GM21526 (cell line): ENCODE measurements around the gene FKBP7.
"Not testable (repeated sequence)": the region's sequence is repeated elsewhere in the genome, so short reads cannot be mapped to it uniquely, and the experiment has no call there.

ENCODE experiments used
- ATAC-seq: cut with Tn5 transposase; IDR thresholded peaks from one replicate; pipeline ENCODE4 v1.9.1; 2021; ENCODE audit warnings: moderate library complexity; ENCODE audit not compliant: unreplicated experiment, low FRiP score

FKBP7 gene

GRCh38 chr2:178491612-178492011 lies 13.2 kb upstream of the FKBP7 start:
- ATAC-seq, result no peak

- ATAC-seq, result no peak
Observed at GRCh38 chr2:178485356-178485755, 7.0 kb upstream of the FKBP7 start.

- no peak for ATAC-seq
Observed at GRCh38 chr2:178484245-178485041, 6.0 kb upstream of the FKBP7 start.

GRCh38 chr2:178482437-178482836 lies 4.0 kb upstream of the FKBP7 start:
- ATAC-seq, result peak; percentile 33

GRCh38 chr2:178480227-178481181 lies 2.1 kb upstream of the FKBP7 start, which contains the start of gene PLEKHA3:
Gene PLEKHA3 (plus strand): TSS chr2:178480457. CDS start chr2:178480870, 413 bp downstream.
- ATAC-seq, result peak; percentile 69

GRCh38 chr2:178479758-178480226 lies 1.4 kb upstream of the FKBP7 start:
- no peak for ATAC-seq

GRCh38 chr2:178479275-178479616 lies 846 bp upstream of the FKBP7 start:
- ATAC-seq, result no peak

GRCh38 chr2:178478130-178478438 lies 316 bp downstream of the FKBP7 start:
- no peak for ATAC-seq

- no peak for ATAC-seq
Observed at GRCh38 chr2:178477443-178478129, 814 bp downstream of the FKBP7 start.

GRCh38 chr2:178476477-178476876 lies 1.9 kb downstream of the FKBP7 start:
- ATAC-seq, result no peak

GRCh38 chr2:178474560-178474959 lies 3.8 kb downstream of the FKBP7 start:
- no peak for ATAC-seq

GRCh38 chr2:178473931-178474330 lies 4.5 kb downstream of the FKBP7 start:
- ATAC-seq, result no peak

- ATAC-seq, result no peak
Observed at GRCh38 chr2:178473373-178473772, 5.0 kb downstream of the FKBP7 start.

- not testable (repeated sequence) for ATAC-seq
Observed at GRCh38 chr2:178471313-178471712, 7.1 kb downstream of the FKBP7 start.

- no peak for ATAC-seq
Observed at GRCh38 chr2:178469219-178469849, 9.1 kb downstream of the FKBP7 start.

GRCh38 chr2:178457390-178457886 lies 21.0 kb downstream of the FKBP7 start:
- no peak for ATAC-seq

- no peak for ATAC-seq
Observed at GRCh38 chr2:178455947-178456346, 22.5 kb downstream of the FKBP7 start.

- ATAC-seq, result no peak
Observed at GRCh38 chr2:178452870-178453269, 25.5 kb downstream of the FKBP7 start.

- no peak for ATAC-seq
Observed at GRCh38 chr2:178452334-178452733, 26.1 kb downstream of the FKBP7 start.
